ENCODE measurements around the gene SPATA31C1.
A peak's percentile ranks its signal among the peaks of the same experiment; 100 is the strongest.
"Not testable (repeated sequence)": the region's sequence is repeated elsewhere in the genome, so short reads cannot be mapped to it uniquely, and the experiment has no call there.

The SPATA31C1 gene

GRCh38 chr9:87938336-87938735, 20.6 kb downstream of the SPATA31C1 start:
- not testable (repeated sequence) for ATAC-seq (replicated peaks); H3K27me3 Mint-ChIP-seq; H3K9me3 Mint-ChIP-seq; H3K4me1 Mint-ChIP-seq; H3K4me3 Mint-ChIP-seq; DNase-seq; H3K27ac Mint-ChIP-seq; H3K36me3 Mint-ChIP-seq

GRCh38 chr9:87939096-87939495, 21.3 kb downstream of the SPATA31C1 start:
- not testable (repeated sequence) for H3K9me3 Mint-ChIP-seq; H3K27me3 Mint-ChIP-seq; ATAC-seq (replicated peaks); H3K4me3 Mint-ChIP-seq; H3K27ac Mint-ChIP-seq; DNase-seq; H3K36me3 Mint-ChIP-seq; H3K4me1 Mint-ChIP-seq

DNA sequence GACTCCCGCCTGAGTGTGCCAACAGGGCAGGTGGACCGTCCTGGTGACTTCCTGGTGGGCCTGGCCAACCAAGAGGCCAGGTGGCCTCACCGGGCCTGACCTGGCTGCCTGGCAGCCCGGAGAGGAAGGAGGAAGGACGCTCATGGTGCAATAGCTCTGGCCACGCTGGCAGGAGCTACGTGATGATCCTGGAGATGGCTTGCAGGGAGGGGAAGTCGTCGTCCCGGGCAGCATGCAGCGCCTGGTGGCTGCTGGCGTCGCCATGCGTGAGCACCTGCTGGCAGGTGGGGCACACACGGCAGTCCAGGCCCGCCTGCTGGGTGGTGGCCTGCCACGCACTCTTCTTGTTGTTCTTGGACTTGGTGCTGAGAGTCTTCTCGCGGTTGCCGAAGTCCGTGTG, 26.3 kb downstream of the SPATA31C1 start:
- ATAC-seq (replicated peaks) (no peak), DNase-seq (no peak)
- Mint-ChIP-seq H3K27me3 (peaks cover 11 to 36% of the 10 kb centered on the region in 2 donors), H3K27ac (no peak overlapping the region), H3K4me1 (no peaks in the 10 kb centered on the region), H3K9me3 (peaks cover 4 to 9% of the 10 kb centered on the region in 2 donors), H3K36me3 (no peaks in the 10 kb centered on the region), H3K4me3 (no peak overlapping the region)

DNA sequence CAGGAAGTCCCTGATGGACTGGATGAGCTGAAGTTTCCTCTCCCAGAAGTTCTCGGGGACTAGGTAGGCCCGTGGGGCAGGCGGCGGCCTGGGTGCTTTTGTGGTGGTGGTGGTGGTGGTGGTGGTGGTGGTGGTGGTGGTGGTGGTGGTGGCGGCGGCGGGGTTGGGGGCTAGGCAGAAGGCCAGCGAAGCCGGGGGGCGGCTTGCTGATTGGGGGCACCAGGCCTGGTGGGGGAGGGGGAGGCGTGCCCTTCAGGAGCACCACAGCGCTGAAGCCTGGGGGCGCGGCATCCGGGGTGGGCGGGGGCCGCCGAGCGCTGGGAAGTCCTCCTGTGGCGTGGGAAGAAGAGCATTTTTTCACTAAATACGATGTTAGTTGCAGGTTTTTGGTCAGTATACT, 26.9 kb downstream of the SPATA31C1 start:
- ATAC-seq (replicated peaks), result no peak
- no peak for DNase-seq
- H3K4me1 Mint-ChIP-seq, result no peaks in the 10 kb centered on the region
- peaks cover 10 to 38% of the 10 kb centered on the region in 2 donors for H3K27me3 Mint-ChIP-seq
- no peaks in the 10 kb centered on the region for H3K36me3 Mint-ChIP-seq
- peaks cover 4 to 14% of the 10 kb centered on the region in 2 donors for H3K9me3 Mint-ChIP-seq
- H3K27ac Mint-ChIP-seq, result no peak overlapping the region
- no peak overlapping the region for H3K4me3 Mint-ChIP-seq

- peaks cover 14 to 37% of the 10 kb centered on the region in 2 donors for H3K27me3 Mint-ChIP-seq
- no peak for ATAC-seq (replicated peaks)
- H3K36me3 Mint-ChIP-seq, result peaks cover 0 to 4% of the 10 kb centered on the region in 2 donors
- peaks cover 14 to 21% of the 10 kb centered on the region in 2 donors for H3K9me3 Mint-ChIP-seq
- no peak for DNase-seq
- H3K4me1 Mint-ChIP-seq, result no peaks in the 10 kb centered on the region
- no peak overlapping the region for H3K27ac Mint-ChIP-seq
- no peak overlapping the region for H3K4me3 Mint-ChIP-seq
Observed at GRCh38 chr9:87950296-87950695, 32.5 kb downstream of the SPATA31C1 start.

GRCh38 chr9:87950765-87951488, 33.2 kb downstream of the SPATA31C1 start:
- Mint-ChIP-seq H3K27ac (no peak overlapping the region), H3K27me3 (peaks cover 18 to 33% of the 10 kb centered on the region in 2 donors), H3K4me3 (no peak overlapping the region), H3K4me1 (no peaks in the 10 kb centered on the region), H3K9me3 (peaks cover 14 to 21% of the 10 kb centered on the region in 2 donors), H3K36me3 (peaks cover 0 to 4% of the 10 kb centered on the region in 2 donors)
- ATAC-seq (replicated peaks) (peak; percentile 41 to 51), DNase-seq (no peak)

DNA sequence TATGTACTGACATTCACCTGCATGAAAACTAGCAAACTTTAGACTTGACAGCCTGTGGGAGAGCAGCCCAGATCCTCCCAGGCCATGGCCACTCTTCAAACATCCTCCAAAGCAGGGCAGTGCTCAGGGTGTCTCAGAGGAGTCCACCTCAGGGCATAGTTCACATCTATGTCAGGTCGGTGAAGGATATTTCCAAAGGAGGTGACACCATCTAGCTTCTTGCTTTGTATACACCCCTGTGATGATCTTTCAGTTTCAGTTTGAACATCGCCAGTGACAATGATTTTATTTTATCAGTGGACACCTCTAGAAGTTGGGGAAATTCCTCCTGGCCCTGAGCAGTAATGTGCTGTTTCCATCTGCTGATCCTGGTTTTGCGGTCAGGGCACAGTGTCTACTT, 36.5 kb downstream of the SPATA31C1 start:
- Mint-ChIP-seq H3K4me1 (no peaks in the 10 kb centered on the region), H3K27ac (no peak overlapping the region), H3K4me3 (no peak overlapping the region), H3K27me3 (peaks cover 30 to 38% of the 10 kb centered on the region in 2 donors), H3K36me3 (peaks cover 0 to 4% of the 10 kb centered on the region in 2 donors), H3K9me3 (peaks cover 10 to 12% of the 10 kb centered on the region in 2 donors)
- ATAC-seq (replicated peaks) (no peak), DNase-seq (no peak)

GRCh38 chr9:87957839-87958238, 40.1 kb downstream of the SPATA31C1 start:
- Mint-ChIP-seq H3K4me3 (no peak overlapping the region), H3K9me3 (no peaks in the 10 kb centered on the region), H3K27ac (no peak overlapping the region), H3K4me1 (no peaks in the 10 kb centered on the region), H3K36me3 (no peaks in the 10 kb centered on the region), H3K27me3 (peaks cover 44 to 47% of the 10 kb centered on the region in 2 donors)
- DNase-seq (no peak), ATAC-seq (replicated peaks) (peak in 1 of 2 donors; percentile 25)

GRCh38 chr9:87958591-87958990, 40.8 kb downstream of the SPATA31C1 start:
- no peaks in the 10 kb centered on the region for H3K9me3 Mint-ChIP-seq
- DNase-seq (no peak), ATAC-seq (replicated peaks) (no peak)
- no peaks in the 10 kb centered on the region for H3K36me3 Mint-ChIP-seq
- H3K4me3 Mint-ChIP-seq, result no peak overlapping the region
- H3K27me3 Mint-ChIP-seq, result peaks cover 44 to 47% of the 10 kb centered on the region in 2 donors
- H3K4me1 Mint-ChIP-seq, result no peaks in the 10 kb centered on the region
- H3K27ac Mint-ChIP-seq, result no peak overlapping the region

GRCh38 chr9:87959916-87960581, 42.3 kb downstream of the SPATA31C1 start:
- H3K9me3 Mint-ChIP-seq, result no peaks in the 10 kb centered on the region
- H3K36me3 Mint-ChIP-seq, result no peaks in the 10 kb centered on the region
- ATAC-seq (replicated peaks), result no peak
- peaks cover 44 to 47% of the 10 kb centered on the region in 2 donors for H3K27me3 Mint-ChIP-seq
- no peak overlapping the region for H3K4me3 Mint-ChIP-seq
- H3K27ac Mint-ChIP-seq, result no peak overlapping the region
- no peak for DNase-seq
- no peaks in the 10 kb centered on the region for H3K4me1 Mint-ChIP-seq

- peaks cover 28 to 32% of the 10 kb centered on the region in 2 donors for H3K27me3 Mint-ChIP-seq
- H3K27ac Mint-ChIP-seq, result no peak overlapping the region
- H3K9me3 Mint-ChIP-seq, result no peaks in the 10 kb centered on the region
- DNase-seq (no peak), ATAC-seq (replicated peaks) (no peak)
- H3K4me1 Mint-ChIP-seq, result no peaks in the 10 kb centered on the region
- no peak overlapping the region for H3K4me3 Mint-ChIP-seq
- no peaks in the 10 kb centered on the region for H3K36me3 Mint-ChIP-seq
Observed at GRCh38 chr9:87963770-87964169, 46.0 kb downstream of the SPATA31C1 start.

DNA sequence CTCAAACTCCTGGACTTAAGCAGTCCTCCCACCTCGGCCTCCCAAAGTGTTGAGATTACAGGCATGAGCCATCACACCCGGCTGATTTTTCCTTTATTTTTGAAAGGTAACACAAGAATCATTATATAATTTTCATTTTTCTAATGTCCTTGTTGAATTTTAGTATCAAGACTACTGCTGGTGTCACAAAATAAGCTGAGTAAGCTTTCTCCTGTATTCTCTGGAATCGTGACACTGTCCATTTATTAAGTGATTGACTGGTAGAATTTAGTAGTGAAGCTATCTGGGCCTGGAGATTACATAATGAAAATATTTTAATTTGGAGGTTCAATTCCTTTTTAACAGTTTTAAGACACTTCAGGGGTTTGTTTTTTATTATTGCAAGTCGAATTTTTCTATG, 47.1 kb downstream of the SPATA31C1 start:
- DNase-seq (no peak), ATAC-seq (replicated peaks) (no peak)
- H3K4me3 Mint-ChIP-seq, result no peak overlapping the region
- no peak overlapping the region for H3K27ac Mint-ChIP-seq
- H3K4me1 Mint-ChIP-seq, result no peaks in the 10 kb centered on the region
- H3K36me3 Mint-ChIP-seq, result no peaks in the 10 kb centered on the region
- H3K27me3 Mint-ChIP-seq, result peaks cover 21 to 22% of the 10 kb centered on the region in 2 donors
- H3K9me3 Mint-ChIP-seq, result no peaks in the 10 kb centered on the region

DNA sequence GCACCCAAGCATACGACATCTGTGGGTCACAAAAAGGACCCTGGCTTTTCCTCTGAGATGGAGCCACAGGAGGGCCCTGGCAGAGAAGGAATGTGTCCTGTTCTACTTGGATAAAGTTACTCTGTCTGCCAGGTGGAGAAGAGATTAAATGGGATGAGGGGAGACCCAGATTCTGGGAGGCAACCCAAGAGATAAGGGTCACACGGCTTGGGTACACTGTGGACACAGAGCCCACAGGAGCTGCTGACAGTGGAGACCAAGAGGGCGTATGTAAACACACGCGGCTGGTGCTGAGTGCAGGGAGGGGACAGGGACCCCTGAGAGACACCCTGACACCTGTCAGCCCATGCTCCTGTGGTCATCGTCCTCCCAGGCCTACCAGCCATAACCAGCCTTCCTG, 50.4 kb downstream of the SPATA31C1 start:
- no peaks in the 10 kb centered on the region for H3K9me3 Mint-ChIP-seq
- peaks cover 2 to 8% of the 10 kb centered on the region in 2 donors for H3K4me1 Mint-ChIP-seq
- peaks cover 24 to 28% of the 10 kb centered on the region in 2 donors for H3K27me3 Mint-ChIP-seq
- H3K4me3 Mint-ChIP-seq, result no peak overlapping the region
- DNase-seq (no peak), ATAC-seq (replicated peaks) (no peak)
- H3K36me3 Mint-ChIP-seq, result no peaks in the 10 kb centered on the region
- no peak overlapping the region for H3K27ac Mint-ChIP-seq

GRCh38 chr9:87970602-87971001, 52.8 kb downstream of the SPATA31C1 start:
- peaks cover 12 to 24% of the 10 kb centered on the region in 2 donors for H3K4me1 Mint-ChIP-seq
- H3K36me3 Mint-ChIP-seq, result peaks cover 2 to 7% of the 10 kb centered on the region in 2 donors
- DNase-seq, result no peak
- no peak overlapping the region for H3K27ac Mint-ChIP-seq
- peaks cover 9 to 11% of the 10 kb centered on the region in 2 donors for H3K9me3 Mint-ChIP-seq
- H3K4me3 Mint-ChIP-seq, result no peak overlapping the region
- no peak for ATAC-seq (replicated peaks)
- H3K27me3 Mint-ChIP-seq, result peaks cover 30 to 35% of the 10 kb centered on the region in 2 donors

GRCh38 chr9:87973122-87973521, 55.4 kb downstream of the SPATA31C1 start:
- peaks cover 12 to 24% of the 10 kb centered on the region in 2 donors for H3K4me1 Mint-ChIP-seq
- no peak for ATAC-seq (replicated peaks)
- H3K36me3 Mint-ChIP-seq, result peaks cover 2 to 7% of the 10 kb centered on the region in 2 donors
- H3K27me3 Mint-ChIP-seq, result peaks cover 29 to 30% of the 10 kb centered on the region in 2 donors
- H3K27ac Mint-ChIP-seq, result no peak overlapping the region
- no peak for DNase-seq
- peaks cover 9 to 11% of the 10 kb centered on the region in 2 donors for H3K9me3 Mint-ChIP-seq
- H3K4me3 Mint-ChIP-seq, result peak overlapping the region in 1 of 2 donors; percentile 29

Measured in stimulated activated naive B cell treated with anti-CD40 and anti-IgM and Interleukin-4, amounts not matched to agents 10 μg/mL and 1 μg/mL and 100 μg/mL, for 72 hours (primary cell).